Hepatocyte (in vitro differentiated cells): ENCODE measurements around the gene PTPRO.

Experiments used
- CTCF ChIP-seq: fragments of 200-600 bp; sonication (generic); IDR thresholded peaks from 2 replicates; pipeline ENCODE4 v1.5.1; 2016; ENCODE audit warnings: antibody characterized with exemption, mild to moderate bottlenecking; ENCODE audit not compliant: poor library complexity
- EZH2 ChIP-seq: fragments of 200-600 bp; sonication (generic); IDR thresholded peaks from 2 replicates; pipeline ENCODE4 v1.6.1; 2016; ENCODE audit warnings: antibody characterized with exemption, mild to moderate bottlenecking, borderline replicate concordance
- EZH2phosphoT487 ChIP-seq: fragments of 200-600 bp; sonication (generic); IDR thresholded peaks from one replicate; pipeline ENCODE4 v1.6.1; 2018; ENCODE audit warnings: antibody characterized with exemption, mild to moderate bottlenecking, low read depth, moderate library complexity; ENCODE audit not compliant: unreplicated experiment, severe bottlenecking

GRCh38 chr12:15387772-15388171 lies 65.5 kb downstream of the PTPRO start:
- no peak for TF ChIP-seq CTCF
- no peak for TF ChIP-seq EZH2
- TF ChIP-seq EZH2phosphoT487, result no peak
